Heart left ventricle (tissue), 13 donors: ENCODE data around the gene TMCO5A.

Experiments used
- CTCF ChIP-seq, 12 donors: fragments of 200-600 bp; sonication (generic) in 4 of 12; IDR thresholded peaks; one replicate each; pipeline versions ENCODE4 v1.5.0 to v1.8.0; 2018 to 2022; ENCODE audit warnings: antibody characterized with exemption in 12 of 12, mild to moderate bottlenecking in 5 of 12
- POLR2A ChIP-seq, 2 donors: fragments of 450-650 bp; IDR thresholded peaks; one replicate each; pipeline ENCODE4 v1.6.1; 2017; ENCODE audit warnings: antibody characterized with exemption in 2 of 2, mild to moderate bottlenecking in 2 of 2, moderate library complexity in 2 of 2
- donor health status: ischemic (EF 13 %, LVEDD 7.1; RV severe dilation, severe dysfunction).
- donor health status: DM: no; HTN: yes; CAD: no.
- donor health status: DM: no; HTN: no; CAD: no.
- donor health status: ischemic (EF 25% LVEDD 6.9; RV normal size, moderate dysfunction).
- donor health status: ischemic (EF 25% LVEDD 5.7; RV mildly dilated, moderate dysfunction).
- donor health status: ischemic (EF 35%, LVEDD 5.7; RV mildly dilated, moderate dysfunction).
- donor health status: nonischemic (EF 11% LVEDD 7.7; RV severe dilation, severe dysfunction).
- donor health status: DM: yes; HTN: yes; CAD: no.
- donor health status: PGD.
- donor health status: ischemic (EF 29% LVEDD 5.4; RV normal size, mild dysfunction).
- donor health status: nonischemic (EF 23%, LVEDD 6.1; RV moderate dilation, normal function).

DNA sequence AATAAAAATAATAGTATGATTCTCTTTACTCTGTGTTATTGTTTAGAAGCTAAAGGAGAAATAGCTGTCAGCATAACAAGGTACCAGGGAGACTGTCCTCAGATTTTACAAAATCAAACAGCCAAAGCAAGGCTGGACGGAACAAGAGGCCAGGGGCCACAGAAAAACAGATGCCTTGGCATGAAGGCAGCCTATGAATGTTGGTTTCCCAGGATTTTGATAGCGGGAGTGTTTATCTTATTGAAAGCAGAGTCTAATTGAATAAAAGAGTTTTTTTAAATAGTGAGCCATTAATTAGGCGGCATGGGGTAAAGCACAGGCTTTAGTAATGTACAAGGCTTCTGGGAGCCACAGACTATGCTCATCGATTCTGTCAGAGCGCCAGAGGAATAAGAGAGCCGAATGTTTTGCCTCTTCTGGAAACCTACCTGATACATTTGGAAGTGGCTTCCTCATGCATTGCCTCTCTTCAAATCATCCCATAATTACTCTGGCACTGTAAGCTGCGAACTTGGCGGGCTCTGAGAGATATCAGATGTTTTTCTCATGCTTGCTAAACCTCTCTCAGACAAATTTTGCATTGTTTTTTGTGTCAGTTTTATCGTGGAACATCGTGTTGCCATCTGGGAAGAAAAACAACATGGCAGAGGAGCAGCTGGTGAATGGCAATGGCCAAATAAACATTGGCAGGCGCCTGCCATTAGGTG, 30.4 kb upstream of the TMCO5A start:
- TF ChIP-seq CTCF (IDR thresholded peaks at IDR 0.05) (no peak), POLR2A (IDR thresholded peaks at IDR 0.05) (no peak)
